ENCODE results near the gene CDH4.
"Not testable (repeated sequence)": the region's sequence is repeated elsewhere in the genome, so short reads cannot be mapped to it uniquely, and the experiment has no call there.

The CDH4 gene

GRCh38 chr20:61400499-61400898, 148.4 kb downstream of the CDH4 start:
- H3K9me3 Mint-ChIP-seq: no peaks in the 10 kb centered on the region

GRCh38 chr20:61404303-61404702, 152.2 kb downstream of the CDH4 start:
- DNase-seq (ENCODE audit: low spot score in 2 of 2) (no peak), ATAC-seq (no peak)
- no peak overlapping the region for H3K4me3 Mint-ChIP-seq
- no peak overlapping the region for H3K27ac Mint-ChIP-seq
- no peaks in the 10 kb centered on the region for H3K4me1 Mint-ChIP-seq
- H3K36me3 Mint-ChIP-seq: no peaks in the 10 kb centered on the region
- peaks cover 6% of the 10 kb centered on the region for H3K9me3 Mint-ChIP-seq

More at GRCh38 chr20:61400499-61400898, 148.4 kb downstream of the CDH4 start:
- no peak for ATAC-seq
- no peak overlapping the region for H3K4me3 Mint-ChIP-seq
- no peak for DNase-seq (ENCODE audit: low spot score in 2 of 2)
- H3K27ac Mint-ChIP-seq: no peak overlapping the region
- no peaks in the 10 kb centered on the region for H3K36me3 Mint-ChIP-seq
- no peaks in the 10 kb centered on the region for H3K4me1 Mint-ChIP-seq

GRCh38 chr20:61405007-61405406, 152.9 kb downstream of the CDH4 start:
- H3K4me3 Mint-ChIP-seq: no peak overlapping the region
- H3K36me3 Mint-ChIP-seq: no peaks in the 10 kb centered on the region
- no peaks in the 10 kb centered on the region for H3K4me1 Mint-ChIP-seq
- H3K27ac Mint-ChIP-seq: no peak overlapping the region
- H3K9me3 Mint-ChIP-seq: peaks cover 6% of the 10 kb centered on the region
- DNase-seq (ENCODE audit: low spot score in 2 of 2) (no peak), ATAC-seq (no peak)

GRCh38 chr20:61406773-61407172, 154.7 kb downstream of the CDH4 start:
- not testable (repeated sequence) for H3K4me1 Mint-ChIP-seq; H3K27ac Mint-ChIP-seq; DNase-seq (ENCODE audit: low spot score in 2 of 2); H3K9me3 Mint-ChIP-seq; H3K36me3 Mint-ChIP-seq; ATAC-seq; H3K4me3 Mint-ChIP-seq

GRCh38 chr20:61407561-61407960, 155.5 kb downstream of the CDH4 start:
- no peaks in the 10 kb centered on the region for H3K4me1 Mint-ChIP-seq
- H3K36me3 Mint-ChIP-seq: no peaks in the 10 kb centered on the region
- H3K9me3 Mint-ChIP-seq: peaks cover 6% of the 10 kb centered on the region
- DNase-seq (ENCODE audit: low spot score in 2 of 2): no peak
- no peak overlapping the region for H3K27ac Mint-ChIP-seq
- H3K4me3 Mint-ChIP-seq: no peak overlapping the region
- ATAC-seq: peak; percentile 41

- H3K4me1 Mint-ChIP-seq: no peaks in the 10 kb centered on the region
Measured at GRCh38 chr20:61408951-61409740, 157.1 kb downstream of the CDH4 start.

GRCh38 chr20:61411743-61412142, 159.7 kb downstream of the CDH4 start:
- H3K27ac Mint-ChIP-seq: no peak overlapping the region
- no peak overlapping the region for H3K4me3 Mint-ChIP-seq

More at GRCh38 chr20:61408951-61409740, 157.1 kb downstream of the CDH4 start:
- Mint-ChIP-seq H3K9me3 (peaks cover 6% of the 10 kb centered on the region), H3K4me3 (no peak overlapping the region), H3K36me3 (no peaks in the 10 kb centered on the region), H3K27ac (no peak overlapping the region)
- DNase-seq (ENCODE audit: low spot score in 2 of 2) (no peak), ATAC-seq (no peak)

GRCh38 chr20:61413752-61414151, 161.7 kb downstream of the CDH4 start:
- Mint-ChIP-seq H3K9me3 (no peaks in the 10 kb centered on the region), H3K36me3 (no peaks in the 10 kb centered on the region)

More at GRCh38 chr20:61411743-61412142, 159.7 kb downstream of the CDH4 start:
- H3K9me3 Mint-ChIP-seq: peaks cover 6% of the 10 kb centered on the region
- H3K4me1 Mint-ChIP-seq: no peaks in the 10 kb centered on the region
- DNase-seq (ENCODE audit: low spot score in 2 of 2): no peak
- ATAC-seq: peak; percentile 26
- no peaks in the 10 kb centered on the region for H3K36me3 Mint-ChIP-seq

GRCh38 chr20:61414455-61414991, 162.5 kb downstream of the CDH4 start:
- Mint-ChIP-seq H3K27ac (no peak overlapping the region), H3K4me3 (no peak overlapping the region), H3K9me3 (no peaks in the 10 kb centered on the region), H3K4me1 (no peaks in the 10 kb centered on the region), H3K36me3 (no peaks in the 10 kb centered on the region)
- DNase-seq (ENCODE audit: low spot score in 2 of 2) (no peak), ATAC-seq (no peak)

More at GRCh38 chr20:61413752-61414151, 161.7 kb downstream of the CDH4 start:
- no peak for DNase-seq (ENCODE audit: low spot score in 2 of 2)
- H3K4me3 Mint-ChIP-seq: no peak overlapping the region
- ATAC-seq: no peak
- H3K27ac Mint-ChIP-seq: no peak overlapping the region
- H3K4me1 Mint-ChIP-seq: no peaks in the 10 kb centered on the region

- ATAC-seq (no peak), DNase-seq (ENCODE audit: low spot score in 2 of 2) (no peak)
- H3K4me3 Mint-ChIP-seq: no peak overlapping the region
- no peaks in the 10 kb centered on the region for H3K36me3 Mint-ChIP-seq
- H3K27ac Mint-ChIP-seq: no peak overlapping the region
- H3K9me3 Mint-ChIP-seq: no peaks in the 10 kb centered on the region
- peaks cover 4% of the 10 kb centered on the region for H3K4me1 Mint-ChIP-seq
Measured at GRCh38 chr20:61416546-61416945, 164.5 kb downstream of the CDH4 start.

- H3K4me1 Mint-ChIP-seq: peaks cover 4% of the 10 kb centered on the region
- no peaks in the 10 kb centered on the region for H3K36me3 Mint-ChIP-seq
- no peak for DNase-seq (ENCODE audit: low spot score in 2 of 2)
- H3K27ac Mint-ChIP-seq: no peak overlapping the region
- H3K9me3 Mint-ChIP-seq: no peaks in the 10 kb centered on the region
- no peak for ATAC-seq
- no peak overlapping the region for H3K4me3 Mint-ChIP-seq
Measured at GRCh38 chr20:61417221-61417941, 165.3 kb downstream of the CDH4 start.

GRCh38 chr20:61419010-61419409, 166.9 kb downstream of the CDH4 start:
- no peak overlapping the region for H3K4me3 Mint-ChIP-seq
- peaks cover 4% of the 10 kb centered on the region for H3K4me1 Mint-ChIP-seq
- no peaks in the 10 kb centered on the region for H3K36me3 Mint-ChIP-seq
- DNase-seq (ENCODE audit: low spot score in 2 of 2) (no peak), ATAC-seq (no peak)
- no peaks in the 10 kb centered on the region for H3K9me3 Mint-ChIP-seq
- no peak overlapping the region for H3K27ac Mint-ChIP-seq

GRCh38 chr20:61419501-61419900, 167.4 kb downstream of the CDH4 start:
- ATAC-seq: no peak
- H3K9me3 Mint-ChIP-seq: no peaks in the 10 kb centered on the region
- no peak overlapping the region for H3K27ac Mint-ChIP-seq
- DNase-seq (ENCODE audit: low spot score in 2 of 2): no peak
- H3K4me3 Mint-ChIP-seq: no peak overlapping the region
- peaks cover 4% of the 10 kb centered on the region for H3K4me1 Mint-ChIP-seq
- H3K36me3 Mint-ChIP-seq: no peaks in the 10 kb centered on the region

GRCh38 chr20:61420056-61420455, 168.0 kb downstream of the CDH4 start:
- DNase-seq (ENCODE audit: low spot score in 2 of 2) (no peak), ATAC-seq (no peak)
- Mint-ChIP-seq H3K4me3 (no peak overlapping the region), H3K9me3 (no peaks in the 10 kb centered on the region), H3K4me1 (peaks cover 4% of the 10 kb centered on the region), H3K27ac (no peak overlapping the region), H3K36me3 (no peaks in the 10 kb centered on the region)

- Mint-ChIP-seq H3K4me1 (peaks cover 4% of the 10 kb centered on the region), H3K9me3 (no peaks in the 10 kb centered on the region), H3K36me3 (no peaks in the 10 kb centered on the region), H3K4me3 (no peak overlapping the region), H3K27ac (no peak overlapping the region)
- DNase-seq (ENCODE audit: low spot score in 2 of 2): no peak
- ATAC-seq: no peak
Measured at GRCh38 chr20:61420781-61421180, 168.7 kb downstream of the CDH4 start.

Measured in stimulated activated effector memory CD8-positive, alpha-beta T cell treated with anti-CD3 and anti-CD28 coated beads, Interleukin-12 subunit alpha, Interleukin-12 subunit beta, amount 100 ng/mL, for 72 hours (primary cell).